ENCODE data around the gene LSM4. TPM values are rescaled to one million over a fixed set of nuclear protein-coding genes. Genes with fewer than 3 reads are reported as not detected.
A peak's percentile ranks its signal among the peaks of the same experiment; 100 is the strongest.

The LSM4 gene
- total and polyA plus RNA-seq, 2 of the 13 experiments (the other 11 are each of a cell fraction or from before 2014, with no cell fraction given) = 65.8 to 166 TPM

DNA sequence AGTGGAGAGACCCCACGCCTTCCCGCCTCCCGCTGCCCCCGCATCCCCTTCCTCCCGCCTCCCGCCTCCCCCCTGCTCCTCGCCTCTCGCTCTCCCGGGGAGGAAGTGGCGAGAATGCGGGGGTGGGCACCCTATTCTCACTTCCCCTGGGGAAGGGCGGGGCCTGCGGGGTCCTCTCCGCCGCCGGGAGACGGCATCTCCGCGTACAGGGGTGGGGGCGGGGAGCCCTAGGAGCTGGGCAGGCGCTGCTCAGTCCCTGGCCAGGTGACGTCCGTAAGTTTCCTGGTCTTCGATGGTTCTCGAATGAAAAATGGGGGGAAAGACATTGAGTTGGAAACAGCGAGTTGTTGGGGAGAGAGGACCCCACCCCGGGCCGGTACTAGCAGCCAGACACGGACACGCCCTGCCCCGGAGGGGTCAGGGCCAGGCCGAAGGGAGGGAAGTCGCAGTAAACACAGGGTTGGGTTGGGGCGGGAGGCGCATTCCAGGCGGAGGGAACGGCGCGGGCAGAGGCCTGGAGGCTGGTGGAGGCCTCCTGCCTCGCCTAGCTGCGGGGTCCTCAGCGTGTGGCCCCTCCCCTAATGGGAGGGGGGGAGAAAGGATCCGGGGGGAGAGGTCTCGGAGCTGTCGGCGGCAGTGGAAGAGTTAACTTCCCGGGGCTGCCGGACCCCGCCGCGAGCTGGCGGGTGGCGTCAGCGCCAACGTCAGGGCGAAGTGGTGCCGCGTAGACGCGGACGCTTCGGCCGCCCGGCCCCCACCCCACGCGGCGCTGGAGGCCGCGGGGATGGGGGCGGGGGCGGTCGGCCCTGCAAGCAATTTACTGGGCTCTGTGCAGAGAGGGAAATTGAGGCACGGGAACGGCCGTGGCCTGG lies 31.1 kb downstream of the LSM4 start (continued):
- TF ChIP-seq MAFK (conservative IDR thresholded peaks at IDR 0.05 in 1 of 2, IDR thresholded peaks at IDR 0.05 in 1 of 2; ENCODE audit: low read length in 2 of 2) (no peak), ZNF749 (CRISPR knock-in tag; IDR thresholded peaks at IDR 0.05; ENCODE audit: borderline replicate concordance) (0 out of 2 replicates have a peak, but pooled peaks have one; percentile 27), ZNF572 (CRISPR knock-in tag; IDR thresholded peaks at IDR 0.05) (peak; percentile 87; the same call in 1 of the 2 replicates), ZNF335 (CRISPR knock-in tag; IDR thresholded peaks at IDR 0.05) (peak; percentile 24; the same call in 1 of the 2 replicates), ZNF780A (CRISPR knock-in tag; IDR thresholded peaks at IDR 0.05) (no peak), TCF7 (IDR thresholded peaks at IDR 0.05; ENCODE audit: low read depth) (no peak), FOSL1 (CRISPR knock-in tag; IDR thresholded peaks at IDR 0.05; ENCODE audit: borderline replicate concordance) (no peak), SRF (IDR thresholded peaks at IDR 0.05; ENCODE audit: low read depth, low read length) (no peak), ZSCAN29 (CRISPR knock-in tag; conservative IDR thresholded peaks at IDR 0.05) (peak; percentile 100), RBM22 (optimal IDR thresholded peaks at IDR 0.05; ENCODE audit: low read length) (no peak), ZNF607 (CRISPR knock-in tag; IDR thresholded peaks at IDR 0.05; ENCODE audit: borderline replicate concordance) (peak; percentile 75; the same call in 1 of the 2 replicates), ZNF724P (CRISPR knock-in tag; IDR thresholded peaks at IDR 0.05; ENCODE audit: borderline replicate concordance) (peak; percentile 67; the same call in 1 of the 2 replicates), ZFP82 (CRISPR knock-in tag; IDR thresholded peaks at IDR 0.05; ENCODE audit: borderline replicate concordance) (0 out of 2 replicates have a peak, but pooled peaks have one; percentile 59), ELF1 (CRISPR knock-in tag; IDR thresholded peaks at IDR 0.05) (0 out of 2 replicates have a peak, but pooled peaks have one; percentile 21), ZNF530 (CRISPR knock-in tag; IDR thresholded peaks at IDR 0.05; ENCODE audit: low read depth) (no peak), MEF2D (CRISPR knock-in tag; IDR thresholded peaks at IDR 0.05) (peak; percentile 45; the same call in 1 of the 2 replicates), NR2C2 (CRISPR knock-in tag; IDR thresholded peaks at IDR 0.05; ENCODE audit: borderline replicate concordance) (peak; percentile 67), NR2F6 (IDR thresholded peaks at IDR 0.05) (peak; percentile 76; the same call in 1 of the 2 replicates), NR2F6 (CRISPR knock-in tag; IDR thresholded peaks at IDR 0.05) (peak; percentile 78), MEIS2 (CRISPR knock-in tag; IDR thresholded peaks at IDR 0.05) (no peak), YEATS4 (CRISPR knock-in tag; IDR thresholded peaks at IDR 0.05; ENCODE audit: borderline replicate concordance) (peak; percentile 37; the same call in 1 of the 2 replicates)
- TF ChIP-seq, protein P1, sequence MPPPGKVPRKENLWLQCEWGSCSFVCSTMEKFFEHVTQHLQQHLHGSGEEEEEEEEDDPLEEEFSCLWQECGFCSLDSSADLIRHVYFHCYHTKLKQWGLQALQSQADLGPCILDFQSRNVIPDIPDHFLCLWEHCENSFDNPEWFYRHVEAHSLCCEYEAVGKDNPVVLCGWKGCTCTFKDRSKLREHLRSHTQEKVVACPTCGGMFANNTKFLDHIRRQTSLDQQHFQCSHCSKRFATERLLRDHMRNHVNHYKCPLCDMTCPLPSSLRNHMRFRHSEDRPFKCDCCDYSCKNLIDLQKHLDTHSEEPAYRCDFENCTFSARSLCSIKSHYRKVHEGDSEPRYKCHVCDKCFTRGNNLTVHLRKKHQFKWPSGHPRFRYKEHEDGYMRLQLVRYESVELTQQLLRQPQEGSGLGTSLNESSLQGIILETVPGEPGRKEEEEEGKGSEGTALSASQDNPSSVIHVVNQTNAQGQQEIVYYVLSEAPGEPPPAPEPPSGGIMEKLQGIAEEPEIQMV (CRISPR knock-in tag; IDR thresholded peaks at IDR 0.05; ENCODE audit: low read depth) = peak; percentile 61; the same call in 1 of the 2 replicates
- TF ChIP-seq, protein P2, sequence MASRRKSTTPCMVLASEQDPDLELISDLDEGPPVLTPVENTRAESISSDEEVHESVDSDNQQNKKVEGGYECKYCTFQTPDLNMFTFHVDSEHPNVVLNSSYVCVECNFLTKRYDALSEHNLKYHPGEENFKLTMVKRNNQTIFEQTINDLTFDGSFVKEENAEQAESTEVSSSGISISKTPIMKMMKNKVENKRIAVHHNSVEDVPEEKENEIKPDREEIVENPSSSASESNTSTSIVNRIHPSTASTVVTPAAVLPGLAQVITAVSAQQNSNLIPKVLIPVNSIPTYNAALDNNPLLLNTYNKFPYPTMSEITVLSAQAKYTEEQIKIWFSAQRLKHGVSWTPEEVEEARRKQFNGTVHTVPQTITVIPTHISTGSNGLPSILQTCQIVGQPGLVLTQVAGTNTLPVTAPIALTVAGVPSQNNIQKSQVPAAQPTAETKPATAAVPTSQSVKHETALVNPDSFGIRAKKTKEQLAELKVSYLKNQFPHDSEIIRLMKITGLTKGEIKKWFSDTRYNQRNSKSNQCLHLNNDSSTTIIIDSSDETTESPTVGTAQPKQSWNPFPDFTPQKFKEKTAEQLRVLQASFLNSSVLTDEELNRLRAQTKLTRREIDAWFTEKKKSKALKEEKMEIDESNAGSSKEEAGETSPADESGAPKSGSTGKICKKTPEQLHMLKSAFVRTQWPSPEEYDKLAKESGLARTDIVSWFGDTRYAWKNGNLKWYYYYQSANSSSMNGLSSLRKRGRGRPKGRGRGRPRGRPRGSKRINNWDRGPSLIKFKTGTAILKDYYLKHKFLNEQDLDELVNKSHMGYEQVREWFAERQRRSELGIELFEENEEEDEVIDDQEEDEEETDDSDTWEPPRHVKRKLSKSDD (CRISPR knock-in tag; IDR thresholded peaks at IDR 0.05; ENCODE audit: low read depth) = peak; percentile 76; the same call in 1 of the 2 replicates
- TF ChIP-seq, protein P3, sequence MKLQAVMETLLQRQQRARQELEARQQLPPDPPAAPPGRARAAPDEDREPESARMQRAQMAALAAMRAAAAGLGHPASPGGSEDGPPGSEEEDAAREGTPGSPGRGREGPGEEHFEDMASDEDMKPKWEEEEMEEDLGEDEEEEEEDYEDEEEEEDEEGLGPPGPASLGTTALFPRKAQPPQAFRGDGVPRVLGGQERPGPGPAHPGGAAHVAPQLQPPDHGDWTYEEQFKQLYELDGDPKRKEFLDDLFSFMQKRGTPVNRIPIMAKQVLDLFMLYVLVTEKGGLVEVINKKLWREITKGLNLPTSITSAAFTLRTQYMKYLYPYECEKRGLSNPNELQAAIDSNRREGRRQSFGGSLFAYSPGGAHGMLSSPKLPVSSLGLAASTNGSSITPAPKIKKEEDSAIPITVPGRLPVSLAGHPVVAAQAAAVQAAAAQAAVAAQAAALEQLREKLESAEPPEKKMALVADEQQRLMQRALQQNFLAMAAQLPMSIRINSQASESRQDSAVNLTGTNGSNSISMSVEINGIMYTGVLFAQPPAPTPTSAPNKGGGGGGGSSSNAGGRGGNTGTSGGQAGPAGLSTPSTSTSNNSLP (IDR thresholded peaks at IDR 0.05; ENCODE audit: low read depth, low read length) = no peak
